ENCODE measurements around the gene PI4KA.

The PI4KA gene

DNA sequence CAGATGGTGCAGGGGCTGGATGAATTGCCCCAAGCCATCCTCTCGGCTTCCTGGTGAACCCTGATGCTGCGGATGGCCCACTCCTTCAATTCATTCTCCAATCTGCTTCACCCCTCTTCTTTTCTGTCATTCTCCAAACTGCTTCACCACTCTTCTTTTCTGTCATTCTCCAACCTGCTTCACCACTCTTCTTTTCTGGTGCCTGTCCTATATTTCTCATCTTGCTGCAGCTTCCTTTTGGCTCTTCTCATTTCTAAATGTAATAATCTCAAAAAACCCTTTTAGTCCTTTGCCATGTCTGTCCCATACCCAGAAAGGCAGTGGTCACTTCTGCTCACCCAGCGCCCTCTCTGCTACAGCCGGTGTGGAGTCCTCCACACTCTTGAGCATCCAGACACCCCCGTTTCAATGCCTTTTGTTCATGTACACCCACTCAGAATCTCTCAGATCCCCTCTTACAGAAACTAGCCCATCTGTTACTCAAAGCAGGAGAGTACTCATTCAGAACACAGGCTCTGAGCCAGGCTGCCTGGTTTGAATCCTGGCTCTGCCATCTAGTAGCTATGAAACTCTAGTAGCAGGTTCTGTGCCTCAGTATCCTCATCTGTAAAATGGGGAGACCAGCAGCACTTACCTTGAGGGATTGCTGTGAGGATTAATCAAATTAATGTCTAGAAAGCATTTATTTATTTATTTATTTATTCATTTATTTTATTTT lies 69.8 kb downstream of the PI4KA start:
- no peak overlapping the region for H3K27ac ChIP-seq (ENCODE audit: low read depth, low read length)

DNA sequence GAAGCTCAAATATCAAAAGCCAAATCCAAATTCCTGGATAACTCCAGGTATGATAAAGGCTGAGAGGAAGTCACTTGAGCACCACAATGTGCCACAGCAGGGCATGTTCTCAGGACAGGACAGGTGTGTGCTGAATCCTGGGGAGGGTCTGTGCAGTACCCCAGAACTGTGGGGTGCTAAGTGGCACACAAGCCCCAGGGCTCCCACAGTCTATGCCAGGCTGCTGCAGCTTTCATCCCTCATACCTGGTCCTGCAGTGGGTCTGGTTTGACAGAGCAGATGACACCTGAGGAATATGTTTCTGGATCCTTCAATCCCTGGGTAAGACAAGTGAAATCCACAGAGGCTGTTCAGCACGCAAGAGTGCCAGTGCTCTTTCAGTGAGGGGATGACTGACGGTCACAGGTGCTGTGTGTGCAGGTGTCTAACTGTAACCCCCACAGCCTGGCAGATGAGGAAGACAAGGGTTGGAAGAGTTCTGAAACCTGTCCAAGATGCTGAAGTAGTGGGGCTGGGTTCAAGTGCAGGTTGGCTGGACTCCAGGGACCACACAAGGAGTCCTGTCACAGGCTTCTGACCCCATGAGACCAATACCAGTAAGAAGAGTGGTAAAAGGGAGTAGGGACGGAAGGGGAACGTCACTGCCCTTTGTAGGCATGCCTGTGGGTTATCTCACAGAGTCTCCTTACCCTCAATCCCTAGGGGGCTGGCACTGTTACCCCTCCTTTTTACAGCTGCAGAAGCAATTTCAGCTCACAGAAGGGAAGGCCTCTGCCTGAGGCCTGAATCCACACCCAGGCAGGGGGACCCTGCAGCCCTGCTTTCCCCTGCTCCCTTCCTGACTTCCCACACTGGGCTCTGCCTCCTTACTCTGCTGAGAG lies 70.6 kb downstream of the PI4KA start:
- Histone ChIP-seq H3K9ac (ENCODE audit: low read length) (no peak overlapping the region), H3K27me3 (ENCODE audit: control insufficient read depth, insufficient read depth, low read length) (no peaks in the 10 kb centered on the region), H3K4me3 (ENCODE audit: low read length) (no peak overlapping the region), H3K4me1 (ENCODE audit: control insufficient read depth, insufficient read depth, low read length) (no peaks in the 10 kb centered on the region), H3K27ac (ENCODE audit: low read depth, low read length) (no peak overlapping the region), H3K36me3 (ENCODE audit: control insufficient read depth, insufficient read depth, low read length) (peaks cover 24% of the 10 kb centered on the region)

More for the DNA sequence above, 69.8 kb downstream of the PI4KA start:
- Histone ChIP-seq H3K27me3 (ENCODE audit: control insufficient read depth, insufficient read depth, low read length) (no peaks in the 10 kb centered on the region), H3K4me3 (ENCODE audit: low read length) (no peak overlapping the region), H3K36me3 (ENCODE audit: control insufficient read depth, insufficient read depth, low read length) (peaks cover 27% of the 10 kb centered on the region), H3K4me1 (ENCODE audit: control insufficient read depth, insufficient read depth, low read length) (no peaks in the 10 kb centered on the region), H3K9ac (ENCODE audit: low read length) (no peak overlapping the region)

DNA sequence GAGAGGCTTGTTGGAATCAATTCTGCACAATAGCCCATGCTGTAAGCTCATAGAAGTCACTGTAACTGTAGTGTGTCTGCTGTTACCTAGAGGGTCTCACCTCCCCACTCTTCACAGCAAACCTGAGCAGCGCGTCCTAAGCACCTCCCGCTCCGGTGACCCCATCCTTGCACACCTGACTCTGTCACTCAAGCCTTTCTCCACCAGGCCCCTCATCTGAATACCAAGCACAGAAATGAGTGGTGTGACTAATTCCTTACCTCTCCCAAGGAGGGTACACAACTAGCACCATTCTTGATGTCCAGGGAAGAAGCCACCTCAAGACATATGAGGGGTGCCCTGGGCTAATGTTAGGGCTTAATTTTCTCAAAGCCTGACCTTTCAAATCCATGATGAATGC lies 71.4 kb downstream of the PI4KA start:
- Histone ChIP-seq H3K9ac (ENCODE audit: low read length) (no peak overlapping the region), H3K4me1 (ENCODE audit: control insufficient read depth, insufficient read depth, low read length) (no peaks in the 10 kb centered on the region), H3K27ac (ENCODE audit: low read depth, low read length) (no peak overlapping the region), H3K27me3 (ENCODE audit: control insufficient read depth, insufficient read depth, low read length) (no peaks in the 10 kb centered on the region), H3K36me3 (ENCODE audit: control insufficient read depth, insufficient read depth, low read length) (peaks cover 17% of the 10 kb centered on the region), H3K4me3 (ENCODE audit: low read length) (no peak overlapping the region)

DNA sequence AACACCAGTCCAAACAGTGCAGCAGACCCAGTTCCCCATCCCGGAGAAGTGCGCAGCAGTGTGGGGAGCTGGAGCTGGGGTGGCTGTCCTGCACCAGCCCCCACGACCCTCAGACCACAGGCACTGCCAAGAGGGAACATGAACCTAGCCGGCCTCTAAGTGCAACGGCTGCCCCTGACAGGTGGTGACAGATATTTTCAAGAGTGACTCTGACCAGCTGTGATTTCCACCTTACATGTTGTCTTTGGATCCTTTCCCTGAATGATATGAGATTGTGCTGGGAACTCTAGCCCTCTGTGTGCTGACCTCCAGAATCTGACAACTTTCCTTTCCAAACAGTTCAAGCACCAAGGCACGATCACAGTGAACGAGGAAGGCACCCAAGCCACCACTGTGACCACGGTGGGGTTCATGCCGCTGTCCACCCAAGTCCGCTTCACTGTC lies 72.1 kb downstream of the PI4KA start:
- Histone ChIP-seq H3K4me1 (ENCODE audit: control insufficient read depth, insufficient read depth, low read length) (no peaks in the 10 kb centered on the region), H3K27ac (ENCODE audit: low read depth, low read length) (no peak overlapping the region), H3K27me3 (ENCODE audit: control insufficient read depth, insufficient read depth, low read length) (no peaks in the 10 kb centered on the region), H3K9ac (ENCODE audit: low read length) (no peak overlapping the region), H3K4me3 (ENCODE audit: low read length) (no peak overlapping the region), H3K36me3 (ENCODE audit: control insufficient read depth, insufficient read depth, low read length) (peaks cover 18% of the 10 kb centered on the region)

DNA sequence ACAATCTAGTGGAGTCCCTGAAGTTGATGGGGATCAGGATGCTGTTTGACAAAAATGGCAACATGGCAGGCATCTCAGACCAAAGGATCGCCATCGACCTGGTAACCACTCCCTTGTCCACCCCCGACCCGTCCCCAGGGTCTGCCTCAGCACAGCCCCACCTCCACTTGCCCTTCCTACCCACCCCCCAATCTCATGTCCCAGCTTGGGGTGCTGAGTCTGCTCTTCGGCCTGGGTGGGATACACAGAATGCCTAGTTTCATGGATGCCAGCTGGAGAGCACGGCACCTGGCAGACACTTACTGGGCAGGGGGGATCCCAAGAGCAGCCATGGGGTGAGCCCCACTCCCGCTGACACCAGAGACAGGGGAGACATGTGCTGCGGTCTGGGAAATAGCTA lies 72.6 kb downstream of the PI4KA start:
- Histone ChIP-seq H3K4me3 (ENCODE audit: low read length) (no peak overlapping the region), H3K36me3 (ENCODE audit: control insufficient read depth, insufficient read depth, low read length) (peaks cover 18% of the 10 kb centered on the region), H3K27ac (ENCODE audit: low read depth, low read length) (no peak overlapping the region), H3K9ac (ENCODE audit: low read length) (no peak overlapping the region), H3K27me3 (ENCODE audit: control insufficient read depth, insufficient read depth, low read length) (no peaks in the 10 kb centered on the region), H3K4me1 (ENCODE audit: control insufficient read depth, insufficient read depth, low read length) (no peaks in the 10 kb centered on the region)

DNA sequence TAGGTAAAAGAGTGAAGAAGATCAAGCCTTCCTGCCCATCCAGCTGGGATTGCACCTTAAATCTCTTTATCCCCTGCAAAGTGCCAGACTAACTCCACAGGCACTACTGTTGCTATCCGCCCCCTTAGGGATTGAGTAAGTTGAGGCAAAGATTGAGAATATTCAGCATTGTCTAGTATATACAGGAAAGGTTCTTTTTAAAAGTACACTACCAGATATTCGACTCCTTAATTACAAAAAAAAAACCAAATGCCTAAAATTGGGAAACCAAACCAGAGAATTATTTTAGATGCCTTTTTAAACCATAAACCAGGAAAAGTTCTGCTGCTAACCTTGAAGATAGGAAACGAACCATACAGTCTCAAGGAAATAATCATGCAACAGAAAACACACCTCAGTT lies 73.2 kb downstream of the PI4KA start:
- peaks cover 18% of the 10 kb centered on the region for H3K36me3 ChIP-seq (ENCODE audit: control insufficient read depth, insufficient read depth, low read length)
- no peak overlapping the region for H3K9ac ChIP-seq (ENCODE audit: low read length)
- no peak overlapping the region for H3K27ac ChIP-seq (ENCODE audit: low read depth, low read length)
- H3K4me3 ChIP-seq (ENCODE audit: low read length) = no peak overlapping the region
- H3K4me1 ChIP-seq (ENCODE audit: control insufficient read depth, insufficient read depth, low read length) = no peaks in the 10 kb centered on the region
- no peaks in the 10 kb centered on the region for H3K27me3 ChIP-seq (ENCODE audit: control insufficient read depth, insufficient read depth, low read length)

DNA sequence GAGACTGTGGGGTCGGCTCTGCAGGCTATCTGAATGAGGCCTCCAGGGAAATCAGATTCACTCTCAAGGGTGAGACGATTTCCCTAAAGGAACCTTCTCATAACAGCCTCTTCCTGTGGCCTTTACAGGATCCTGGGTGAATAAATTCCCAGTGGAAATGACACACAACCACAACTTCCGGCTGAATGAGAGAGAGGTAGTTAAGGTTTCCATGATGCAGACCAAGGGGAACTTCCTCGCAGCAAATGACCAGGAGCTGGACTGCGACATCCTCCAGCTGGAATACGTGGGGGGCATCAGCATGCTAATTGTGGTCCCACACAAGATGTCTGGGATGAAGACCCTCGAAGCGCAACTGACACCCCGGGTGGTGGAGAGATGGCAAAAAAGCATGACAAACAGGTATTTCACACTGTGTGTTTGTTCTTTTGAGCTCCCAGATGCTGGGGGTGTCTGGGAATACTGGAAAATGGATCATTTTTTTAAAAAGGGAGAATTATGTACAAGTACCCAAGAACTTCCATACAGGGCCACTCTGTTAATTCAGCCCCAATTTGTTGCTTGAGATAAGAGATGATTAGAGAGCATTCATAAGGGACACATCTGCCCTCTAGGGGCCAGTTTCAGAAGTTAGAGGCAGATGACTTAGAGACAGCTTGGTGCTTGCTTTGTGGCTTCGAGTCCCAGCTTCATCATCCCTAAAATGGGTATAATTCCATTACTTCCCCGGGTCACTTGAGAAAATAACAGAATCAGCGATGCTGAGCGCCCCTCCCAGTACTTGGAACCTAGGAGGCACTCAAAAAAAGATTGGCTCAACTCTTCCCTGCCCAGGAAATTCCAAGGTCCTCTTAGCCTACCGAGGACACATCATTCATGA lies 74.5 kb downstream of the PI4KA start:
- no peaks in the 10 kb centered on the region for H3K4me1 ChIP-seq (ENCODE audit: control insufficient read depth, insufficient read depth, low read length)
- no peak overlapping the region for H3K9ac ChIP-seq (ENCODE audit: low read length)
- no peaks in the 10 kb centered on the region for H3K27me3 ChIP-seq (ENCODE audit: control insufficient read depth, insufficient read depth, low read length)
- H3K27ac ChIP-seq (ENCODE audit: low read depth, low read length) = no peak overlapping the region
- no peak overlapping the region for H3K4me3 ChIP-seq (ENCODE audit: low read length)
- peaks cover 20% of the 10 kb centered on the region for H3K36me3 ChIP-seq (ENCODE audit: control insufficient read depth, insufficient read depth, low read length)

DNA sequence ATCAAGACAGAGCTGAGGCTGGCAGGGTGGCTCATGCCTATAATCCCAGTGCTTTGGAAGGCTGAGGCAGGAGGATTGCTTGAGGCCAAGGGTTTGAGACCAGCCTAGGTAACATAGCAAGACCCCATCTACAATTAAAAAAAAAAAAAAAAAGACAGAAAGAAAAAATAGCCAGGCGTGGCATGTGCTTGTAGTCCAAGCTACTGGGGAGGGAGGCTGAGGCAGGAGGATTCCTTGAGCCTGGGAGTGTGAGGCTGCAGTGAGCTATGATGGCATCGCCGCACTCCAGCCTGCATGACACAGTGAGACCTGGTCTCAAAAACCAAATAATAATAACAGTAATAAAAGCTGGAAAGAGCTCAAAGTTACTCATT lies 75.3 kb downstream of the PI4KA start:
- Histone ChIP-seq H3K27ac (ENCODE audit: low read depth, low read length) (no peak overlapping the region), H3K27me3 (ENCODE audit: control insufficient read depth, insufficient read depth, low read length) (no peaks in the 10 kb centered on the region), H3K9ac (ENCODE audit: low read length) (no peak overlapping the region), H3K4me1 (ENCODE audit: control insufficient read depth, insufficient read depth, low read length) (no peaks in the 10 kb centered on the region), H3K4me3 (ENCODE audit: low read length) (no peak overlapping the region), H3K36me3 (ENCODE audit: control insufficient read depth, insufficient read depth, low read length) (peaks cover 18% of the 10 kb centered on the region)

DNA sequence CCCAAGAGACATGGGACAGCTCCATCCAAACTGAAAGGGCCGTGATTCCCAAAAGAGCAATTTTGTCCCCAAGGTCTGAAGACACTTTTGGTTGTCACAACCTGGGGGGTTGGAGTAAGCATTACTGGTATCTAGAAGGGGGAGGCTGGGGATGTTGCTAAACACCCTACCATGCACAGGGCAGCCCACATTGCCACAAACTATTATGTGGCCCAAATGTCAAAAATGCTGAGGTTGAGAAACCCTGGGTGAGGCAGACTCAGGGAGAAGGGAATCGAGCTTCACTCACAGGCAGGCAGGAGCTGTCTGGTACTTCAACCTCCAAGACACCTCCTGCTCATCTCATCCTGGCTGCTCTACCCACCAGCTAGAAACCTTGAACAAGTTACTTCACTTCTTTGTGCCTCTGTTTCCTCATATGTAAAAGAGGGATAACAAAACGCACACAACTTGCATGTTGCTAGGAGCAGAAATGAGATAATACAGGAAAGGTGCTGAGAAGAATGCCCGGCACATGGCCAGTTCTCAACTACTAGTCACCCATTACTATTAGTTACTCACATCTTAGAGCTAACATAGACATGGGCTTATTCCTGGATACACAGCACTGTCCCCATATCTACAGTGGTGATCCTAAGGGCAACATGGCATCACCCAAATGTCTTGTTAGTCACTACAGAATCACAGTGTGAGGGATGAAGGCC lies 75.9 kb downstream of the PI4KA start:
- H3K9ac ChIP-seq (ENCODE audit: low read length) = no peak overlapping the region
- no peak overlapping the region for H3K4me3 ChIP-seq (ENCODE audit: low read length)
- H3K36me3 ChIP-seq (ENCODE audit: control insufficient read depth, insufficient read depth, low read length) = peaks cover 14% of the 10 kb centered on the region
- no peak overlapping the region for H3K27ac ChIP-seq (ENCODE audit: low read depth, low read length)
- no peaks in the 10 kb centered on the region for H3K27me3 ChIP-seq (ENCODE audit: control insufficient read depth, insufficient read depth, low read length)
- no peaks in the 10 kb centered on the region for H3K4me1 ChIP-seq (ENCODE audit: control insufficient read depth, insufficient read depth, low read length)

DNA sequence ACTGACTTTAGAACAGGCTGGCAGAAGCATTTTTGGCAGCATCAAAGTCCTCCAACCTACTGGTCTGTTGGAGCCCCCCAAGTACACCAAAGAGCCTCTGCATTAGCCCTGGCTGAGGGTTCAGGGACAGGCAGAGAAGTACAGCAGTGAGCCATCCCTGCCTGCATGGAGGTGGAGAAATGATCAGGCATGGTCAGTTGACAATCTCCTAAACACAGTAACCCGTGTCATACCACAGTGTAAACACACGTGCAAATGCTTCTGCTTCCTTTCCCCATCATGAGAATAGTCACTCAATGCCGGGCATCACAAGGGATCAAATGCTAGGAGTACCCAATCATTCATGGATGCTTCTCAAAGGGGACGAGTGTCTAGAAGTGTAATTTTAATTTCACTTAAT lies 76.5 kb downstream of the PI4KA start:
- no peaks in the 10 kb centered on the region for H3K4me1 ChIP-seq (ENCODE audit: control insufficient read depth, insufficient read depth, low read length)
- peaks cover 9% of the 10 kb centered on the region for H3K36me3 ChIP-seq (ENCODE audit: control insufficient read depth, insufficient read depth, low read length)
- no peak overlapping the region for H3K27ac ChIP-seq (ENCODE audit: low read depth, low read length)

DNA sequence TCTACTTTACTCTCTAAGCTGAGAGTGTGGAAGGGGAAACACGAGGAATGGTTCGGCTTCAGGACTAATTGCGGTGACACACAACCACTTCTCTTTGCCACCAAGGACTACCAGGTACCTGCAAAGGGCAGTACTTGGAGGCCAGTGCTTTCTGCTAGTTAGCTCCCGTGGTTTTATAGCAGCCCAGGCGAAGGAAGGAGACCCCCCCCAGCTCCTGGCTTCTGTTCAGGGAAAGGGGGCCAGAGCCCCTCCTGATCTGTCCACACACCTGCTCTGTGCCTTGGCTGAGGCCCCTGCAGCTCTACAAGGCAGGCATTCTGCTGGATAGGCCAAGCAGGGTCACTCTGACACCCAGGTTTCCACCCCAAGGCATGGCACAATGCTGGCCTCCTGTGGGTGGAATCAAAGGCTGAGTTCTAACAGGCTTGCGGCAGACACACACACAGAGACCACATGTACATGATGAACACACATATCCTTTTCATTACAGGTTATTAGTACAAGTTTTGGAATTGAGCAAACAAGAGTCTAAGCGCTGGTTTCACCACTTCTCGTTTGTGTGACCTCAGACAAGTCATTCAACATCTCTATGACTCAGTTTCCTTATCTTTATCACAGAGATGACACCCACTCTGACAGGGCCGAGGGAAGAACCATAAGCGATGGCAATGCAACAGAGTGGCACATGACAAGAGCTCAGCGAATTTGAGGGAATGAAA lies 77.2 kb downstream of the PI4KA start:
- H3K4me1 ChIP-seq (ENCODE audit: control insufficient read depth, insufficient read depth, low read length) = no peaks in the 10 kb centered on the region
- no peak overlapping the region for H3K4me3 ChIP-seq (ENCODE audit: low read length)
- H3K9ac ChIP-seq (ENCODE audit: low read length) = no peak overlapping the region
- no peaks in the 10 kb centered on the region for H3K27me3 ChIP-seq (ENCODE audit: control insufficient read depth, insufficient read depth, low read length)
- peaks cover 5% of the 10 kb centered on the region for H3K36me3 ChIP-seq (ENCODE audit: control insufficient read depth, insufficient read depth, low read length)
- no peak overlapping the region for H3K27ac ChIP-seq (ENCODE audit: low read depth, low read length)

More for the DNA sequence above, 76.5 kb downstream of the PI4KA start:
- no peaks in the 10 kb centered on the region for H3K27me3 ChIP-seq (ENCODE audit: control insufficient read depth, insufficient read depth, low read length)
- no peak overlapping the region for H3K9ac ChIP-seq (ENCODE audit: low read length)
- H3K4me3 ChIP-seq (ENCODE audit: low read length) = no peak overlapping the region

Measured in rectal smooth muscle tissue (tissue), 1 donor.